Activated CD8-positive, alpha-beta memory T cell treated with anti-CD3 and anti-CD28 coated beads for 48 hours (primary cell): ENCODE results near the gene TXNDC15.
"Not testable (repeated sequence)": the region's sequence is repeated elsewhere in the genome, so short reads cannot be mapped to it uniquely, and the experiment has no call there.

ENCODE experiments used
- DNase-seq, 3 experiments: peaks; one replicate each; pipeline ENCODE4 v3.0.0-alpha.2; 2020; ENCODE audit warnings: low read depth in 2 of 3, low spot score in 2 of 3

Gene TXNDC15

GRCh38 chr5:134877159-134877558 lies 3.0 kb downstream of the TXNDC15 start:
- no peak for DNase-seq

DNA sequence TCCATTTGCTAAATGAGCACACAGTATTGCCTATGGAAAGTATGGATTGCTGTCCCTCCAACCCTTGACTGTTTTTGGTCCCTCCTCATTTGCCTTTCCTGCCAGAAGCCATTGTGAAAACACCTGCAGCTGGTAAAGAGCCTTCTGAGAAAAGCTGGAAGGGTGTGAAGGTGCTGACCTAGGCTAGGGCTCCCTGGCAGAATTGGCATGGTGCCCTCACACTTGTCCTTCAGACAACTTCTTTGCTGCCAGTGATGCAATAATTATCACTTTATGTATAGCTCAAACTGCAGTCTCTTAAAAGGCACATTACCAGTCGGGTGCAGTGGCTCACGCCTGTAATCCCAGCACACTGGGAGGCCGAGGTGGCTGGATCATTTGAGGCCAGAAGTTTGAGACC lies 4.2 kb downstream of the TXNDC15 start:
- no peak for DNase-seq

DNA sequence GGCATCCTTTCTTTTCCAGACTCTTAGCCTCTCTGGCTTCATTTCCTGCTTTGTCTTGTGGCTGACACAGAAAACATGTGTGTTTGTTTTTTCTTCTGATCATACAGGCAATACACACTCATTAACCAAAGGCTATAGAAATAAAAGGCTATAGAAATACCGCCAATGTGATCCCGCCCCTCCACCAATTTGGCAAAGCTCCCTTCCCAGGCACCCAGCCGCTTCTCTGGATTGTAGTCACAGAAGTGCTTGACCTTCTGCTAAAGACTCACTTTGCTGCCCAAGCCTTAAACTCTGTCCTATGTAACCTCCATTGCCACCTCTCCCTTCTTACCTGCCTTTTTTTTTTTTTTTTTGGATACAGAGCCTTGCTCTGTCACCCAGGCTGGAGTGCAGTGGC lies 5.3 kb downstream of the TXNDC15 start:
- DNase-seq = no peak

- not testable (repeated sequence) for DNase-seq
These were observed 6.8 kb downstream of the TXNDC15 start for GRCh38 chr5:134880937-134881336.

DNA sequence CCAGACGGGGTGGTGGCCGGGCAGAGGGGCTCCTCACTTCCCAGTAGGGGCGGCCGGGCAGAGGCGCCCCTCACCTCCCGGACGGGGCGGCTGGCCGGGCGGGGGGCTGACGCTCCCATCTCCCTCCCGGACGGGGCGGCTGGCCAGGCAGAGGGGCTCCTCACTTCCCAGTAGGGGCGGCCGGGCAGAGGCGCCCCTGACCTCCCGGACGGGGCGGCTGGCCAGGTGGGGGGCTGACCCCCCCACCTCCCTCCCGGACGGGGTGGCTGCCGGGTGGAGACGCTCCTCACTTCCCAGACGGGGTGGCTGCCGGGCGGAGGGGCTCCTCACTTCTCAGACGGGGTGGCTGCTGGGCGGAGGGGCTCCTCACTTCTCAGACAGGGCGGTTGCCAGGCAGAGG lies 7.5 kb downstream of the TXNDC15 start:
- not testable (repeated sequence) for DNase-seq

DNA sequence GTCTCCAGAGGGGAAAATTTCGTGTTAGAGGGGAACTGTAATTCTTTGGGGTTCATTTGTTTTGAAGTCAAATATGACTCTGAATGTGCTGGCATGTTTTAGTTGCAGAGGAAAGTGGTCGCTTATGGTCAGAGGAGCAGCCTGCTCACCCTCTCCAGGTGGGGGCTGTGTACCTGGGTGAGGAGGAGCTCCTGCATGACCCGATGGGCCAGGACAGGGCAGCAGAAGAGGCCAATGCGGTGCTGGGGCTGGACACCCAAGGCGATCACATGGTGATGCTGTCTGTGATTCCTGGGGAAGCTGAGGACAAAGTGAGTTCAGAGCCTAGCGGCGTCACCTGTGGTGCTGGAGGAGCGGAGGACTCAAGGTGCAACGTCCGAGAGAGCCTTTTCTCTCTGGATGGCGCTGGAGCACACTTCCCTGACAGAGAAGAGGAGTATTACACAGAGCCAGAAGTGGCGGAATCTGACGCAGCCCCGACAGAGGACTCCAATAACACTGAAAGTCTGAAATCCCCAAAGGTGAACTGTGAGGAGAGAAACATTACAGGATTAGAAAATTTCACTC lies 13.5 kb downstream of the TXNDC15 start:
- no peak for DNase-seq

DNA sequence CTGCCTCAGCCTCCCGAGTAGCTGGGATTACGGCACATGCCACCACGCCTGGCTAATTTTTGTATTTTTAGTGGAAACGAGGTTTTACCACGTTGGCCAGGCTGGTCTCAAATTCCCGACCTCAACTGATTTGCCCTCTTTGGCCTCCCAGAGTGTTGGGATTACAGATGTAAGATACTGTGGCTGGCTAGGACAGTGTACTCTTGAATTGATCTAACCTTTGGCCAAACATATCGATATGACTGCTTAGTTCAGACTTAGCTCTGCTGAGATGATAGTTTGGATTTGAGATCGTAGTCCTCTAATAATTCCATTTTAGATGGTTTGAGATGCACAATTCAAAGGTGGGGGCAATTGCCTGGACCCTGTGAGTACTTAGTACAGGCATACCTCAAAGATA lies 15.2 kb downstream of the TXNDC15 start:
- no peak for DNase-seq

GRCh38 chr5:134891473-134891872 lies 17.3 kb downstream of the TXNDC15 start:
- DNase-seq = no peak

GRCh38 chr5:134892282-134892681 lies 18.1 kb downstream of the TXNDC15 start:
- DNase-seq = no peak

DNA sequence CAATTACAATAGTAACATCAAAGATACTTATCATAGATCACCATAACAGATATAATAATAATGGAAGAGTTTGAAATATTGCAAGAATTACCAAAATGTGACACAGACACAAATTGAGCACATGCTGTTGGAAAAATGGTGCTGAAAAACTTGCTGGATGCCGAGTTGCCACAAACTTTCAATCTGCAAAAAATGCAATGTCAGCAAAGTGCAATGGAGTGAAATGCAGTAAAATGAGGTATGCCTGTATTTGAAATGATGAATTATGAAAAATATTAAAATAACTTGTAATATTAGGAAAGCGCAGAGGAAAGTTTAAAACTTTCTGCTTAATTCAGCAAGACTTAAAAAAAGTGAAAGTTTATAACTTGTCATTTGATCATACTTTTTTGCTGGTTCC lies 18.8 kb downstream of the TXNDC15 start:
- DNase-seq = no peak

- DNase-seq = no peak
These were observed 19.8 kb downstream of the TXNDC15 start for GRCh38 chr5:134893748-134894505.

- DNase-seq = no peak
These were observed 28.1 kb downstream of the TXNDC15 start for GRCh38 chr5:134902071-134902801.

- peak; percentile 82 to 91 (median 84) for DNase-seq
These were observed 30.6 kb downstream of the TXNDC15 start, which contains the start of gene PCBD2 for GRCh38 chr5:134904610-134905245. Gene PCBD2 (plus strand): TSS chr5:134905131. CDS start chr5:134905140, 9 bp downstream.

GRCh38 chr5:134905246-134905996 lies 31.2 kb downstream of the TXNDC15 start:
- DNase-seq = peak; percentile 30 to 56 (median 54)

DNA sequence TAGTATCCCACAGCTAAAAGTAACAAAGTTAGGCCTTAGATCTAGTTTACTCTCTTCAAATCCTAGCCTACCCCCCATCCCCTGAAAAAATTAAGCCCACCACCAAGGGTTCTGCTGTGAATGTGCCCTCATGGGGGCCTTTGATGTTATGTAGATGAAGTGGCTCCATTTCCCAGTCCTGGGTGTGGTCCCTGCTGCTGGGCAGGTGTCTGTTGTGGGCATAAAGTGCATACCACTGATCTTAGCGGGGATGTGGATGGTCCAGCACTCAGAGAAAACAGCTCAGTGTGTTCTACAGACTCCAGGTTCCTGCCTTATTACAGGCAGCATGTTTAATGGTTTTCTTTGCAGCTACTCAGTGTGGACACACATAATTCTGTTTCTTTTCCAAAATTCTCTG lies 32.6 kb downstream of the TXNDC15 start:
- DNase-seq = no peak

DNA sequence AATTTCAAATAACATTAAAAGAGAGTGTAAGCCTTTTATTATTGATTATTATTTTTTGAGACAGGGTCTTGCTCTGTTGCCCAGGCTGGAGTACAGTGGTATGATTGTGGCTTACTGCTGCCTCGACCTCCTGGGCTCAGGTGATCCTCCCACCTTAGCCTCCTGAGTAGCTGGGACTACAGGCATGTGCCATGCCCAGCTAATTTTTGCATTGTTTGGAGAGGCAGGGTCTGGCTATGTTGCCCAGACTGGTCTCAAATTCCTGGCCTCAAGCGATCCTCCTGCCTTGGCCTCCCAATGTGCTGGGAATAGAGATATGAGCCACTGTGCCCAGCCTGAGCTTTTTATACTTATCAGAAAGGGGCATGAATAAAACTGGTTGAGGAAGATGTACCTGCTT lies 36.6 kb downstream of the TXNDC15 start:
- not testable (repeated sequence) for DNase-seq

GRCh38 chr5:134911285-134912206 lies 37.4 kb downstream of the TXNDC15 start:
- no peak for DNase-seq

DNA sequence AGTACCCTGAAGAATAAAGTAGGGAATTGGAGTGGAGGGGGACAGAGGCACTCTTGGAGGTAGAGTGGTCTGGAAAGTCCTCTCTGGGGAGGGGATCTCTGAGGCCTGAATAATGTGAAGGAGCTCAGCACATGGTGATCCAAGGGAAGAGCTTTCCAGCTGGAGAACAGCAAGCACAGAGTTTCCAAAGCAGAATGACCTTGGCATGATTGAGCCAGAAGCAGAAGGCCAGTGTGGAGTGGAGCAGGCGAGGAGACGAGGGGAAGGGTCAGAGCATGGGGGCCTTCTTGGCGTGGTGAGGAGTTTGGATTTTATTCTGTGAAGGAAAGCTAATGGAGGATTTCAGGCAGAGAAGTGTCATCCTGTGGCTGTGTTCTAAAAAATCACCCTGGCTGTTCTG lies 39.1 kb downstream of the TXNDC15 start:
- DNase-seq = no peak

GRCh38 chr5:134913795-134914194 lies 39.6 kb downstream of the TXNDC15 start:
- DNase-seq = no peak
